Karpas-422 (cell line): ENCODE measurements around the gene VASN. TPM values are rescaled to one million over a fixed set of nuclear protein-coding genes. Genes with fewer than 3 reads are reported as not detected.
A peak's percentile ranks its signal among the peaks of the same experiment; 100 is the strongest.

Experiments
- DNase-seq: peaks from one replicate; pipeline ENCODE4 v3.0.0-alpha.2; 2015
- H2AFZ ChIP-seq: fragments of 200-600 bp; sonication (generic); 2 replicates; pipeline ENCODE4 v1.6.1; 2014; ENCODE audit warnings: antibody characterized with exemption, low read length, mixed read lengths
- H3K27ac ChIP-seq: fragments of 200-600 bp; sonication (generic); 2 replicates; pipeline ENCODE4 v1.5.1; 2014; ENCODE audit warnings: mild to moderate bottlenecking, low read length, moderate library complexity
- H3K27me3 ChIP-seq: fragments of 200-600 bp; sonication (generic); 2 replicates; pipeline ENCODE4 v1.6.1; 2014; ENCODE audit warnings: low read length, mixed read lengths
- H3K36me3 ChIP-seq: fragments of 200-600 bp; sonication (generic); 2 replicates; pipeline ENCODE4 v1.6.1; 2014; ENCODE audit warnings: low read length, mixed read lengths; ENCODE audit not compliant: insufficient read depth
- H3K4me1 ChIP-seq: fragments of 200-600 bp; sonication (generic); 2 replicates; pipeline ENCODE4 v1.6.1; 2014; ENCODE audit warnings: mild to moderate bottlenecking, low read length, mixed read lengths
- H3K4me2 ChIP-seq: fragments of 200-600 bp; sonication (generic); 2 replicates; pipeline ENCODE4 v1.6.1; 2014; ENCODE audit warnings: low read length, low read depth, mild to moderate bottlenecking; ENCODE audit not compliant: poor library complexity, severe bottlenecking
- H3K4me3 ChIP-seq: fragments of 200-600 bp; sonication (generic); 2 replicates; pipeline ENCODE4 v1.5.1; 2014; ENCODE audit warnings: mild to moderate bottlenecking, antibody characterized with exemption, low read length, mixed read lengths
- H3K79me2 ChIP-seq: fragments of 200-600 bp; sonication (generic); 2 replicates; pipeline ENCODE4 v1.6.1; 2014; ENCODE audit warnings: mild to moderate bottlenecking, low read length, mixed read lengths
- H3K9ac ChIP-seq: fragments of 200-600 bp; sonication (generic); 2 replicates; pipeline ENCODE4 v1.6.0; 2014; ENCODE audit warnings: low read length
- H3K9me2 ChIP-seq: fragments of 200-600 bp; sonication (generic), shearing (Covaris generic); replicated peaks from 2 replicates; pipeline ENCODE4 v1.6.0; 2014; ENCODE audit warnings: mild to moderate bottlenecking, low read length, moderate library complexity; ENCODE audit not compliant: insufficient read depth
- H3K9me3 ChIP-seq: fragments of 300-700, 200-600 bp; sonication (generic); 2 replicates; pipeline ENCODE4 v1.6.1; 2014; ENCODE audit warnings: low read length, mixed read lengths
- H4K20me1 ChIP-seq: fragments of 200-600 bp; sonication (generic); 2 replicates; pipeline ENCODE4 v1.6.1; 2014; ENCODE audit warnings: mild to moderate bottlenecking, antibody characterized with exemption, low read length, low read depth; ENCODE audit not compliant: insufficient read depth
- total RNA-seq: library from RNA; depleted of rRNA; stranded (reverse); fragments of >200 nt; shearing (Covaris generic); gene quantifications from 2 replicates; pipeline ENCODE4 v1.2.3, GENCODE V29; 2014; ENCODE audit warnings: low replicate concordance

The VASN gene
- total RNA-seq, 1 experiment from 2014 or later, result 4.1 TPM

DNA sequence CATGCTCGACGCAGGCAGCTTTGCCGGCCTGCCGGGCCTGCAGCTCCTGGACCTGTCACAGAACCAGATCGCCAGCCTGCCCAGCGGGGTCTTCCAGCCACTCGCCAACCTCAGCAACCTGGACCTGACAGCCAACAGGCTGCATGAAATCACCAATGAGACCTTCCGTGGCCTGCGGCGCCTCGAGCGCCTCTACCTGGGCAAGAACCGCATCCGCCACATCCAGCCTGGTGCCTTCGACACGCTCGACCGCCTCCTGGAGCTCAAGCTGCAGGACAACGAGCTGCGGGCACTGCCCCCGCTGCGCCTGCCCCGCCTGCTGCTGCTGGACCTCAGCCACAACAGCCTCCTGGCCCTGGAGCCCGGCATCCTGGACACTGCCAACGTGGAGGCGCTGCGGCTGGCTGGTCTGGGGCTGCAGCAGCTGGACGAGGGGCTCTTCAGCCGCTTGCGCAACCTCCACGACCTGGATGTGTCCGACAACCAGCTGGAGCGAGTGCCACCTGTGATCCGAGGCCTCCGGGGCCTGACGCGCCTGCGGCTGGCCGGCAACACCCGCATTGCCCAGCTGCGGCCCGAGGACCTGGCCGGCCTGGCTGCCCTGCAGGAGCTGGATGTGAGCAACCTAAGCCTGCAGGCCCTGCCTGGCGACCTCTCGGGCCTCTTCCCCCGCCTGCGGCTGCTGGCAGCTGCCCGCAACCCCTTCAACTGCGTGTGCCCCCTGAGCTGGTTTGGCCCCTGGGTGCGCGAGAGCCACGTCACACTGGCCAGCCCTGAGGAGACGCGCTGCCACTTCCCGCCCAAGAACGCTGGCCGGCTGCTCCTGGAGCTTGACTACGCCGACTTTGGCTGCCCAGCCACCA is 9.7 kb downstream of the VASN start:
- Histone ChIP-seq H3K4me1 (peaks cover 7% of the 10 kb centered on the region; the same call in 1 of the 2 replicates), H3K9me3 (no peaks in the 10 kb centered on the region), H3K36me3 (no peaks in the 10 kb centered on the region), H3K27ac (no peak overlapping the region), H3K9me2 (no peaks in the 10 kb centered on the region), H4K20me1 (peaks cover 27% of the 10 kb centered on the region; the same call in 1 of the 2 replicates), H3K27me3 (no peaks in the 10 kb centered on the region), H2AFZ (no peak overlapping the region), H3K4me3 (no peak overlapping the region), H3K9ac (no peak overlapping the region), H3K79me2 (no peaks in the 10 kb centered on the region), H3K4me2 (no peak overlapping the region)
- no peak for DNase-seq

DNA sequence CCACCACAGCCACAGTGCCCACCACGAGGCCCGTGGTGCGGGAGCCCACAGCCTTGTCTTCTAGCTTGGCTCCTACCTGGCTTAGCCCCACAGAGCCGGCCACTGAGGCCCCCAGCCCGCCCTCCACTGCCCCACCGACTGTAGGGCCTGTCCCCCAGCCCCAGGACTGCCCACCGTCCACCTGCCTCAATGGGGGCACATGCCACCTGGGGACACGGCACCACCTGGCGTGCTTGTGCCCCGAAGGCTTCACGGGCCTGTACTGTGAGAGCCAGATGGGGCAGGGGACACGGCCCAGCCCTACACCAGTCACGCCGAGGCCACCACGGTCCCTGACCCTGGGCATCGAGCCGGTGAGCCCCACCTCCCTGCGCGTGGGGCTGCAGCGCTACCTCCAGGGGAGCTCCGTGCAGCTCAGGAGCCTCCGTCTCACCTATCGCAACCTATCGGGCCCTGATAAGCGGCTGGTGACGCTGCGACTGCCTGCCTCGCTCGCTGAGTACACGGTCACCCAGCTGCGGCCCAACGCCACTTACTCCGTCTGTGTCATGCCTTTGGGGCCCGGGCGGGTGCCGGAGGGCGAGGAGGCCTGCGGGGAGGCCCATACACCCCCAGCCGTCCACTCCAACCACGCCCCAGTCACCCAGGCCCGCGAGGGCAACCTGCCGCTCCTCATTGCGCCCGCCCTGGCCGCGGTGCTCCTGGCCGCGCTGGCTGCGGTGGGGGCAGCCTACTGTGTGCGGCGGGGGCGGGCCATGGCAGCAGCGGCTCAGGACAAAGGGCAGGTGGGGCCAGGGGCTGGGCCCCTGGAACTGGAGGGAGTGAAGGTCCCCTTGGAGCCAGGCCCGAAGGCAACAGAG is 10.5 kb downstream of the VASN start:
- H3K4me2 ChIP-seq, result no peak overlapping the region
- no peaks in the 10 kb centered on the region for H3K36me3 ChIP-seq
- peaks cover 7% of the 10 kb centered on the region; the same call in 1 of the 2 replicates for H3K4me1 ChIP-seq
- H3K9ac ChIP-seq, result no peak overlapping the region
- H3K9me2 ChIP-seq, result no peaks in the 10 kb centered on the region
- H3K79me2 ChIP-seq, result no peaks in the 10 kb centered on the region
- no peak overlapping the region for H3K27ac ChIP-seq
- no peaks in the 10 kb centered on the region for H3K9me3 ChIP-seq
- no peak overlapping the region for H3K4me3 ChIP-seq
- peaks cover 24% of the 10 kb centered on the region; the same call in 1 of the 2 replicates for H4K20me1 ChIP-seq
- DNase-seq, result no peak
- H2AFZ ChIP-seq, result no peak overlapping the region
- H3K27me3 ChIP-seq, result no peaks in the 10 kb centered on the region

DNA sequence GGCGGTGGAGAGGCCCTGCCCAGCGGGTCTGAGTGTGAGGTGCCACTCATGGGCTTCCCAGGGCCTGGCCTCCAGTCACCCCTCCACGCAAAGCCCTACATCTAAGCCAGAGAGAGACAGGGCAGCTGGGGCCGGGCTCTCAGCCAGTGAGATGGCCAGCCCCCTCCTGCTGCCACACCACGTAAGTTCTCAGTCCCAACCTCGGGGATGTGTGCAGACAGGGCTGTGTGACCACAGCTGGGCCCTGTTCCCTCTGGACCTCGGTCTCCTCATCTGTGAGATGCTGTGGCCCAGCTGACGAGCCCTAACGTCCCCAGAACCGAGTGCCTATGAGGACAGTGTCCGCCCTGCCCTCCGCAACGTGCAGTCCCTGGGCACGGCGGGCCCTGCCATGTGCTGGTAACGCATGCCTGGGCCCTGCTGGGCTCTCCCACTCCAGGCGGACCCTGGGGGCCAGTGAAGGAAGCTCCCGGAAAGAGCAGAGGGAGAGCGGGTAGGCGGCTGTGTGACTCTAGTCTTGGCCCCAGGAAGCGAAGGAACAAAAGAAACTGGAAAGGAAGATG is 11.2 kb downstream of the VASN start:
- Histone ChIP-seq H3K9ac (no peak overlapping the region), H3K4me3 (no peak overlapping the region), H3K79me2 (no peaks in the 10 kb centered on the region), H3K4me2 (no peak overlapping the region), H3K36me3 (no peaks in the 10 kb centered on the region), H3K9me2 (no peaks in the 10 kb centered on the region), H3K27ac (no peak overlapping the region), H3K9me3 (no peaks in the 10 kb centered on the region), H3K27me3 (no peaks in the 10 kb centered on the region), H4K20me1 (peaks cover 24% of the 10 kb centered on the region; the same call in 1 of the 2 replicates), H3K4me1 (peaks cover 7% of the 10 kb centered on the region; the same call in 1 of the 2 replicates), H2AFZ (no peak overlapping the region)
- no peak for DNase-seq

DNA sequence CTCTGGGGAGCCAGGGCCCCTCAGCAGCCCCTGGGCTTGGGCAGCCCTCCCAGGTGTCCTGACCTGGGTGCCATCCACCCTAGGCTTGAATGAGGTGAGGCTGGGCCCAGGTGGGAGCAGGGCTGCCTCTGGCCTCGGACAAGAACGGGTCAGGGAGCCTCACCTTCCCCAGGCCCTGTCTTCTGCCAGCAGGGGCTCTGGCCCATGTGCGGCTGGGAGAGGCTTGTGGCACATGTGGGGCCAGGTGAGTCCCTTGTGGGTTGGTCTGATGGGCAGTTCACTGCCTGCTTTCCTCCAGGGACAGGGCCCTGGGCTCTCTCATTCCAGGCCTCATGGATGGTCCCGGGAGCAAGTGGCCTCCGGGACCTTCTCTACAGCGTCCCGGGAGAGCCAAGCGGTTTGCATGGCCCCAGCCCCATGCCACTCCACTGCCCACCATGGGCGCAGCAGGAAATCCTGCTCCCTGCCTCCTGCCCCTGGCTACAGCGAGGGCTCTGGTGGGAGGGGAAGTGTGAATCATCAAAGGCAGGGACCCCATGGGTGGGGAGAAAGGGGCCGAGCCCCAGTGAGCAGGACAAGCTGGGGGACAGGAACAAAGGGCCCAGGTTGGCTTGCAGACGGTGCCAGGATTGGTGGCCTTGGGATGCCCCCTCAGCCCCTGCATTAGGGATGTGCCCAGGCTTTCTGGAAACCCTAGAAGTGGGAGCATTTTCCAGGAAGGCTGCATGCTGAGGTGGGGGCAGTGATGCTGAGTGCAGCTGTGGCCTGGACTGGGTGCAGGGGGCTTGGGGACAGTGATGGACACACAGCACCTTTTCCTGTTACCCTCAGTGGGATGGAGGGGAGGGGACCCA is 12.2 kb downstream of the VASN start:
- peaks cover 15% of the 10 kb centered on the region; the same call in 1 of the 2 replicates for H4K20me1 ChIP-seq
- no peak overlapping the region for H3K4me2 ChIP-seq
- H2AFZ ChIP-seq, result no peak overlapping the region
- no peaks in the 10 kb centered on the region for H3K9me3 ChIP-seq
- no peaks in the 10 kb centered on the region for H3K9me2 ChIP-seq
- 0 out of 2 replicates have a peak overlapping the region, but pooled peaks have one; percentile 13 for H3K27ac ChIP-seq
- H3K4me3 ChIP-seq, result no peak overlapping the region
- no peak overlapping the region for H3K9ac ChIP-seq
- peaks cover 7% of the 10 kb centered on the region; the same call in 1 of the 2 replicates for H3K4me1 ChIP-seq
- no peaks in the 10 kb centered on the region for H3K36me3 ChIP-seq
- H3K79me2 ChIP-seq, result no peaks in the 10 kb centered on the region
- DNase-seq, result peak; percentile 47
- H3K27me3 ChIP-seq, result no peaks in the 10 kb centered on the region

DNA sequence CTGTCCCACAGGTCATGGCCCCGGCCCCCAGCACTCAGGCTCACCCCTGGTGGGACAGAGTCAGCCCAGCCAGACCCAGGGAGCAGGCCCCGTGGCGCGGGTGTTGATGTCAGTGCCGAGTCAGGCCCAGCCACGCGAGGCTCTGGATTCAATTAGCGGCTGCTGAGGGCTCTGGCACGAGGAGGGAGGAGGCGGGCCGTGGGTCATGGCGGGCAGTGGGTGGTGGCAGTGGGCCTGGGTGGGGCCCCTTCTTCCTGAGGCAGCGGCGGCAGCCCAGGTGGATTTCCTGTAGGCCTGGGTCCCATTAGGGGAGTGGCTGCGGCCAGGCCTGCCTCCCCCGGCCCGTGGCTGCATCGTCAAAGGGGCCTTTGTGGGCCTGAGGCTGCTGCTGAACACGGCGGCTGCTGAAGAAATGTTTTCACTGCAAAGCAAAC is 12.9 kb downstream of the VASN start:
- DNase-seq, result no peak
- Histone ChIP-seq H3K4me3 (no peak overlapping the region), H3K9ac (no peak overlapping the region), H3K4me1 (peaks cover 7% of the 10 kb centered on the region; the same call in 1 of the 2 replicates), H4K20me1 (peaks cover 8% of the 10 kb centered on the region; the same call in 1 of the 2 replicates), H3K27ac (no peak overlapping the region), H3K9me3 (no peaks in the 10 kb centered on the region), H2AFZ (no peak overlapping the region), H3K4me2 (no peak overlapping the region), H3K9me2 (no peaks in the 10 kb centered on the region), H3K27me3 (no peaks in the 10 kb centered on the region), H3K79me2 (no peaks in the 10 kb centered on the region), H3K36me3 (no peaks in the 10 kb centered on the region)

DNA sequence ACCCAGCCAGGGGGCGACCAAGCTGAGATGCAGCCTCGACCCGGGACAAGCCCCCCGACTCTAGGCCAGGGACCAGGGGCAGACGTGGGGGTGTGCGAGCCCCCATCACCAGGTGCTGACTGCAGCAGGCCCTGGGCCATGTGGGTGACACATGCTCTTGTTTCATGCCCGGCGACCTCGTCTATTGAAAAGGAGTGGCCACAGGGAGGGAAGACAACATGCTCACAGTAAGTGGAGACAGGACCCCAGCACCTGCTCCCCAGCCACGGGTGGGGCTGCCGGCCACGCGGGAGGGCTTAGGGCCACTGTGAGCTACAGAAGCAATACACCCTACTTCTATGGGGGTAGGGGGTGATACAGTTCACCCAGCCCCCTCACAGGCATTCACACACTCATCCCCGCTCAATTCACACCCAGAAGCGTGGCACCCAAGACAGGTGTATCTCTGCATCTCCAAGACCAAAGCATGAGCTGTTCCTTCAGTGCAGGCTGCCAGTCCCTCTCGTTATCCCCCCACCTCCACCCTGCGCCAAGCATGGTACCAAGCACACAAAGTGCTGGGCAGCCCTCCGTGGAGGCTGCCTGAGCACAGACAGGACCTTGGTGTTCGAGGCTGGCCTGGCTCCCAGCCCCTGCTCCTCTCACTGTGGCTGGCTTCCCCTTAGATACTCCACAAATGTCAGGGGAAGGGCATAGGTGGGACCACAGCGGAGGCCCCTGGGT is 13.6 kb downstream of the VASN start:
- no peaks in the 10 kb centered on the region for H3K36me3 ChIP-seq

More for the DNA sequence above, 13.6 kb downstream of the VASN start:
- peaks cover 7% of the 10 kb centered on the region; the same call in 1 of the 2 replicates for H3K4me1 ChIP-seq
- DNase-seq, result no peak
- no peaks in the 10 kb centered on the region for H3K27me3 ChIP-seq
- no peaks in the 10 kb centered on the region for H3K9me2 ChIP-seq
- H3K79me2 ChIP-seq, result no peaks in the 10 kb centered on the region
- no peaks in the 10 kb centered on the region for H3K9me3 ChIP-seq
- H3K4me3 ChIP-seq, result no peak overlapping the region
- H3K4me2 ChIP-seq, result no peak overlapping the region
- H3K27ac ChIP-seq, result no peak overlapping the region
- peaks cover 6% of the 10 kb centered on the region; the same call in 1 of the 2 replicates for H4K20me1 ChIP-seq
- H2AFZ ChIP-seq, result no peak overlapping the region
- no peak overlapping the region for H3K9ac ChIP-seq
